Nephron progenitor cell (in vitro differentiated cells): ENCODE measurements around the gene ATM.
A peak's percentile ranks its signal among the peaks of the same experiment; 100 is the strongest.

Experiments used
- DNase-seq: peaks from one replicate; pipeline ENCODE4 v3.0.0; 2021
- H3K27ac Mint-ChIP-seq: 2 replicates; pipeline ENCODE4 v1.8.0; 2021; ENCODE audit warnings: mild to moderate bottlenecking, moderate library complexity, mixed read lengths
- H3K27me3 Mint-ChIP-seq: 2 replicates; pipeline ENCODE4 v1.8.0; 2021; ENCODE audit warnings: mild to moderate bottlenecking, low read depth, mixed read lengths; ENCODE audit not compliant: poor library complexity
- H3K36me3 Mint-ChIP-seq: 2 replicates; pipeline ENCODE4 v1.8.0; 2021; ENCODE audit warnings: low read depth, mixed read lengths
- H3K4me1 Mint-ChIP-seq: 2 replicates; pipeline ENCODE4 v1.8.0; 2021; ENCODE audit warnings: mixed read lengths
- H3K4me3 Mint-ChIP-seq: 2 replicates; pipeline ENCODE4 v1.8.0; 2021; ENCODE audit warnings: mild to moderate bottlenecking, moderate library complexity, mixed read lengths
- H3K9me3 Mint-ChIP-seq: 2 replicates; pipeline ENCODE4 v1.8.0; 2021; ENCODE audit warnings: mild to moderate bottlenecking, moderate library complexity, mixed read lengths
- CTCF ChIP-seq: fragments of 200-600 bp; sonication (generic); IDR thresholded peaks from 2 replicates; pipeline ENCODE4 v1.5.0; 2021; ENCODE audit warnings: antibody characterized with exemption

ATM gene

GRCh38 chr11:108222574-108223347 lies at the start of gene ATM, which contains the start of gene NPAT:
ATM (plus strand) TSS chr11:108223067; CDS start chr11:108227625, 4,558 bp downstream.
NPAT (minus strand) TSS chr11:108222638; CDS start chr11:108222536, 102 bp downstream.
- TF ChIP-seq CTCF, result peak; percentile 54
- peaks cover 32% of the 10 kb centered on the region for H3K4me1 Mint-ChIP-seq
- no peak within 1 kb of the TSS for H3K27ac Mint-ChIP-seq
- no peaks in the 10 kb centered on the region for H3K9me3 Mint-ChIP-seq
- no peak within 1 kb of the TSS for H3K4me3 Mint-ChIP-seq
- H3K36me3 Mint-ChIP-seq, result peaks cover 17% of the 10 kb centered on the region
- DNase-seq, result peak; percentile 99
- H3K27me3 Mint-ChIP-seq, result no peaks in the 10 kb centered on the region

- H3K36me3 Mint-ChIP-seq, result peaks cover 64% of the 10 kb centered on the region
- no peaks in the 10 kb centered on the region for H3K27me3 Mint-ChIP-seq
- no peak for TF ChIP-seq CTCF
- no peaks in the 10 kb centered on the region for H3K4me1 Mint-ChIP-seq
- no peaks in the 10 kb centered on the region for H3K9me3 Mint-ChIP-seq
- no peak overlapping the region for H3K4me3 Mint-ChIP-seq
- no peak overlapping the region for H3K27ac Mint-ChIP-seq
- DNase-seq, result no peak
Measured at GRCh38 chr11:108177570-108177969, 45.3 kb upstream of the ATM start.

GRCh38 chr11:108193725-108194124 lies 29.1 kb upstream of the ATM start:
- H3K9me3 Mint-ChIP-seq, result no peaks in the 10 kb centered on the region
- no peak for TF ChIP-seq CTCF
- H3K4me1 Mint-ChIP-seq, result no peaks in the 10 kb centered on the region
- no peaks in the 10 kb centered on the region for H3K27me3 Mint-ChIP-seq
- peaks cover 57% of the 10 kb centered on the region for H3K36me3 Mint-ChIP-seq
- H3K4me3 Mint-ChIP-seq, result no peak overlapping the region
- H3K27ac Mint-ChIP-seq, result no peak overlapping the region
- no peak for DNase-seq

- no peaks in the 10 kb centered on the region for H3K9me3 Mint-ChIP-seq
- H3K36me3 Mint-ChIP-seq, result peaks cover 50% of the 10 kb centered on the region
- H3K27me3 Mint-ChIP-seq, result no peaks in the 10 kb centered on the region
- H3K4me3 Mint-ChIP-seq, result no peak overlapping the region
- DNase-seq, result no peak
- H3K27ac Mint-ChIP-seq, result no peak overlapping the region
- peaks cover 11% of the 10 kb centered on the region for H3K4me1 Mint-ChIP-seq
- TF ChIP-seq CTCF, result no peak
Measured at GRCh38 chr11:108196901-108197300, 26.0 kb upstream of the ATM start.

GRCh38 chr11:108197351-108197750 lies 25.5 kb upstream of the ATM start:
- no peak for DNase-seq
- no peak for TF ChIP-seq CTCF
- Mint-ChIP-seq H3K4me3 (no peak overlapping the region), H3K27ac (no peak overlapping the region), H3K4me1 (peaks cover 11% of the 10 kb centered on the region), H3K27me3 (no peaks in the 10 kb centered on the region), H3K9me3 (no peaks in the 10 kb centered on the region), H3K36me3 (peaks cover 50% of the 10 kb centered on the region)

- no peak for TF ChIP-seq CTCF
- no peak for DNase-seq
- no peak overlapping the region for H3K27ac Mint-ChIP-seq
- H3K9me3 Mint-ChIP-seq, result peaks cover 4% of the 10 kb centered on the region
- peaks cover 59% of the 10 kb centered on the region for H3K36me3 Mint-ChIP-seq
- no peak overlapping the region for H3K4me3 Mint-ChIP-seq
- H3K27me3 Mint-ChIP-seq, result no peaks in the 10 kb centered on the region
- peaks cover 11% of the 10 kb centered on the region for H3K4me1 Mint-ChIP-seq
Measured at GRCh38 chr11:108198833-108199232, 24.0 kb upstream of the ATM start.
